Hepatocyte (in vitro differentiated cells): ENCODE measurements around the gene SORCS2.

ENCODE experiments used
- EZH2 ChIP-seq: fragments of 200-600 bp; sonication (generic); IDR thresholded peaks from 2 replicates; pipeline ENCODE4 v1.6.1; 2016; ENCODE audit warnings: antibody characterized with exemption, mild to moderate bottlenecking, borderline replicate concordance
- TF ChIP-seq, protein P1 (sequence below): fragments of 200-600 bp; sonication (generic); IDR thresholded peaks from 2 replicates; pipeline ENCODE4 v1.5.1; 2016; ENCODE audit warnings: antibody characterized with exemption, mild to moderate bottlenecking; ENCODE audit not compliant: poor library complexity

DNA sequence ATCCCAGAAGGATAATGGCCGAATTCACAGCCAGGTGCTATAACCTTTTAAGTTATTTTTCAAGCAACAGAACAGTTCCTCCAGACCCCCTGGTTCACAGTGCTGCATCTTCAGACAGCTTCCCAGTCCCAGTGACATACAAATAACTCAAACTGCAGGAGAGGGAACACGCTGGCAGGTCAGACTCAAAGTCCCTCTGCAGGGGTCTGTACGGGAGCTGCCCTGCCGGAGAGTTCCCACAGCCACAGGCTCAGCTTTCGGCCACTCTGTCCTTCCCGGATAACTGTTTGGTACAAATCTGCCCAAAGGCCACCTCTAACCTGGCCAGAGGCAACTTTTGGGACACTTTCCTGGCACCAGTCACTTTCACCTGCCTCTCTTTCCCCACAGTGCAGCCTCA lies 517.1 kb downstream of the SORCS2 start:
- TF ChIP-seq, protein P1, sequence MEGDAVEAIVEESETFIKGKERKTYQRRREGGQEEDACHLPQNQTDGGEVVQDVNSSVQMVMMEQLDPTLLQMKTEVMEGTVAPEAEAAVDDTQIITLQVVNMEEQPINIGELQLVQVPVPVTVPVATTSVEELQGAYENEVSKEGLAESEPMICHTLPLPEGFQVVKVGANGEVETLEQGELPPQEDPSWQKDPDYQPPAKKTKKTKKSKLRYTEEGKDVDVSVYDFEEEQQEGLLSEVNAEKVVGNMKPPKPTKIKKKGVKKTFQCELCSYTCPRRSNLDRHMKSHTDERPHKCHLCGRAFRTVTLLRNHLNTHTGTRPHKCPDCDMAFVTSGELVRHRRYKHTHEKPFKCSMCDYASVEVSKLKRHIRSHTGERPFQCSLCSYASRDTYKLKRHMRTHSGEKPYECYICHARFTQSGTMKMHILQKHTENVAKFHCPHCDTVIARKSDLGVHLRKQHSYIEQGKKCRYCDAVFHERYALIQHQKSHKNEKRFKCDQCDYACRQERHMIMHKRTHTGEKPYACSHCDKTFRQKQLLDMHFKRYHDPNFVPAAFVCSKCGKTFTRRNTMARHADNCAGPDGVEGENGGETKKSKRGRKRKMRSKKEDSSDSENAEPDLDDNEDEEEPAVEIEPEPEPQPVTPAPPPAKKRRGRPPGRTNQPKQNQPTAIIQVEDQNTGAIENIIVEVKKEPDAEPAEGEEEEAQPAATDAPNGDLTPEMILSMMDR, result no peak
- no peak for TF ChIP-seq EZH2
